Heart left ventricle (tissue), 13 donors: ENCODE data around the gene OR10C1.

Experiments
- CTCF ChIP-seq, 12 donors: fragments of 200-600 bp; sonication (generic) in 4 of 12; IDR thresholded peaks; one replicate each; pipeline versions ENCODE4 v1.5.0 to v1.8.0; 2018 to 2022; ENCODE audit warnings: antibody characterized with exemption in 12 of 12, mild to moderate bottlenecking in 5 of 12
- POLR2A ChIP-seq, 2 donors: fragments of 450-650 bp; IDR thresholded peaks; one replicate each; pipeline ENCODE4 v1.6.1; 2017; ENCODE audit warnings: antibody characterized with exemption in 2 of 2, mild to moderate bottlenecking in 2 of 2, moderate library complexity in 2 of 2
- donor health status: ischemic (EF 13 %, LVEDD 7.1; RV severe dilation, severe dysfunction).
- donor health status: DM: no; HTN: yes; CAD: no.
- donor health status: DM: no; HTN: no; CAD: no.
- donor health status: ischemic (EF 25% LVEDD 6.9; RV normal size, moderate dysfunction).
- donor health status: ischemic (EF 25% LVEDD 5.7; RV mildly dilated, moderate dysfunction).
- donor health status: ischemic (EF 35%, LVEDD 5.7; RV mildly dilated, moderate dysfunction).
- donor health status: nonischemic (EF 11% LVEDD 7.7; RV severe dilation, severe dysfunction).
- donor health status: DM: yes; HTN: yes; CAD: no.
- donor health status: PGD.
- donor health status: ischemic (EF 29% LVEDD 5.4; RV normal size, mild dysfunction).
- donor health status: nonischemic (EF 23%, LVEDD 6.1; RV moderate dilation, normal function).

GRCh38 chr6:29479560-29479959, 40.5 kb downstream of the OR10C1 start:
- TF ChIP-seq POLR2A (IDR thresholded peaks at IDR 0.05) (no peak), CTCF (IDR thresholded peaks at IDR 0.05) (no peak)
